ENCODE results near the gene FOSL1.

The FOSL1 gene

DNA sequence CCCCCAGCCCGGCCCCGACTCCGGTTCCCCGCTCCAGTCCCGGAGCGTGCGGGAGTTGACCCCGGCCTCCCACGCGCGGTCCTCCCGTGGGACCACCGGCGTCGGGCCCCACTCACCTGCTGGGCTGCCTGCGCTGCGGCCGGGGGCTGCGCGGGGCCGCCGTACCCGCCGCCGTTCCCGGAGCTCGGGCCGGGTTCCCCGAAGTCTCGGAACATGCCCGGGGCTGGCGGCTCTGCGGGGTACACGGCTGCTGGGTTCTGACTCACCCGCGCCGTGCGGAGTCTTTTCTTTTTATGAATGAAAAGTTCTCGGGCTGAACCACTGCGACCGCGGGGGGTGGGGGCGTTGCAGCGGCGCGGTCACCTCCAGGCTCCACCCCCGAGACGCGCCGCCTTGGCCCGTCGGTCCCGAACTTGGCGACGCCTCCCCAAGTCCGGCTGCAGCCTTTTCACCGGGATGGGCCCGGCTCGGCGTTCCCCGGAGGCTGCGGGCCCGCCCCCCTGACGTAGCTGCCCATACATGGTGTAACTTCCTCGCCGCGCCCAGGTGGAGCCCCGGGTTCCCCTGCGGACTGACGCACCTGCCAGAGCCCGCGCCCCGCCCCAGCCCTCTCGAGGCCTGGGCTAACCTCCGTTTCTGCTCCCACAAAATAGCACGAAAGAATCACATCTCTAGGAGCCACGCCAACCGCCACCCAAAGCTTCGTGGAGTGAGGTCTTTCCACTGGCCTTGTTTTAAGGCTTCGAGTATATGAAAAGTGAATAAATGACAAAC, at the start of gene FOSL1:
Gene FOSL1, minus strand, starts transcription at position 264 of the 774 bp plus-strand sequence. Its CDS starts 49 bp downstream, at position 215.
- DNase-seq (ENCODE audit: low read depth) = peak; percentile 91

DNA sequence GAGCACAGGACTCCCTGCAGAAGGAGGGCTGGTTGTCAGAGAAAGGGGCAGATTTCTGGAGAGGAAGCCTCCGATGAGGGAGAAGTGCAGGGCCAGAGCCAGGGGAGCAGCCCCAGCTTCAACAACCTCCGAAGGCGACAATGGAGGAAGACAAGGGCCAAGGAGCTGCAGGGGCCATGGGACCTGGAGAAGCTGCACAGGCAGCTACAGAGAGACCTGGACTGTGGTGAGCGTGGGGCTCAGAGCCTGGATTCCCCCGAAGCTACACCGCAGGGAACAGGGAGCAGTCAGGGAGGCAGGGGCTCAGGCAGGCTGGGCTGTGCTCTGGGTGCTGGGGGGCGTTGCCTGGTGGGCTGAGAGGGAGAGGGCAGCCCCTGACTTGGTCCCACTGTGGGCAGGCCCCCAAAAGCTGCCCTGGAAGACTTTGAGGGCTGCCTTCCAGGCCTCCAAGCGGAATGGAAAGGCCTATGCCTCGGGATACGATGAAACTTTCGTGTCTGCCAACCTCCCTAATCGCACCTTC, 47.5 kb upstream of the FOSL1 start:
- DNase-seq (ENCODE audit: low read depth) = no peak

GRCh38 chr11:65947133-65947532, 46.9 kb upstream of the FOSL1 start:
- DNase-seq (ENCODE audit: low read depth) = no peak

DNA sequence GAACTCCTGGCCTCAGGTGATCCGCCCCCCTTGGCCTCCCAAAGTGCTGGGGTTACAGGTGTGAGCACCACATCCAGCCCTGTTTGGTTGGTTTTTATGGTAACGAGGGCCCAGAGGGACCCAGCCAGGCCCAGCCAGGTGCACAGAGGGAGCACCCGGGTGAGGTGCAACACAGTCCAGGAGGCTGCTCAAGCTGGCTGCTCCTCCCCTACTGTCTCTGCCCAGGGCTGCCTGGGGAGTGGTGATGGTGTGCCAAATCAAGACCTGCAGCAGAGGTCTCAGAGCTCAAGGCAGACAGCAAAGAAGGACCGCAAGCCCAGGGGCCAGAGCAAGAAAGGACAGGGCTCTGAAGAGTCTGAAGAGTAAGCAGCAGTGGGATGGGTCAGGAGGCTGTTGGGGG, 46.5 kb upstream of the FOSL1 start:
- no peak for DNase-seq (ENCODE audit: low read depth)

GRCh38 chr11:65945941-65946558, 45.9 kb upstream of the FOSL1 start:
- DNase-seq (ENCODE audit: low read depth) = no peak

DNA sequence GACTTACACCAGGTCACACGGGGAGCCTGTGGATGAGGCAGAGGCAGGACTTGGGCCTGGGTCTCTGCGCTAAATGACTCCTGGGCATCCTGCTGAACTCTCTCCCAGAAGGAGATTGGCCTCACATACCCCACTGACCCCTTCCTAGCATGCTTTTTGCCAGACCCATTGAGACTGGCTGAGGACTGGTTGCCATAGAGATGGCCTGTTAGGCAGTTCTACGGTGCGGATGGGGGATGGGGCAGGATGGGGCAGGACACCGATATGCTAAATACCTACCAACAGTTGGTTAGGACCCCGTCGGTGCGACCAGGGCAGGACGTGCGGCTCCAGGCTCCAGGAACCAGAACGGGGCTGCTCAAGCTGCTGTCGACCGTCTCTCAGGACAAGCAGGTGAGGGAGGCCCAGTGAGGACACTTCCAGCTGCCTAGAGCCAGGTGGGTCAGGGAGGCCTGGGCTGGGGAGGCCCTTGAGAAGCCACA, 45.3 kb upstream of the FOSL1 start, which contains the start of gene TSGA10IP:
Gene TSGA10IP, plus strand, starts transcription at position 51 of the 482 bp plus-strand sequence. Its CDS starts 196 bp downstream, at position 247.
- no peak for DNase-seq (ENCODE audit: low read depth)

DNA sequence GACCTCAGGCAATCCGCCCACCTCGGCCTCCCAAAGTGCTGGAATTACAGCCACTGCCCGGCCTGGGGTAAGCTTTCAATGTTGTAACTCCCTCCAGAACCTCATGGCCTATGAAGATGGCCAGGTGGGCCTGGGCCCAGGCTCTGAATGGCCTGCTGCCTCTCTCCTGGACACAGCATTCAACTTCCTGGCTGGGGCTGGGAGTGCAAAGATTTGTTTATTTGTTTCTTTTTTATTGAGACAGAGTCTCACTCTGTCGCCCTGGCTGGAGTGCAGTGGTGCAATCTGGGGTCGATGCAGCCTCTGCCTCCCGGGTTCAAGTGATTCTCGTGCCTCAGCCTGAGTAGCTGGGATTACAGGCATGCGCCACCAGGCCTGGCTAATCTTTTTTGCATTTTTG, 44.6 kb upstream of the FOSL1 start:
- DNase-seq (ENCODE audit: low read depth) = no peak

- DNase-seq (ENCODE audit: low read depth) = no peak
Observed at GRCh38 chr11:65944191-65944590, 44.0 kb upstream of the FOSL1 start.

DNA sequence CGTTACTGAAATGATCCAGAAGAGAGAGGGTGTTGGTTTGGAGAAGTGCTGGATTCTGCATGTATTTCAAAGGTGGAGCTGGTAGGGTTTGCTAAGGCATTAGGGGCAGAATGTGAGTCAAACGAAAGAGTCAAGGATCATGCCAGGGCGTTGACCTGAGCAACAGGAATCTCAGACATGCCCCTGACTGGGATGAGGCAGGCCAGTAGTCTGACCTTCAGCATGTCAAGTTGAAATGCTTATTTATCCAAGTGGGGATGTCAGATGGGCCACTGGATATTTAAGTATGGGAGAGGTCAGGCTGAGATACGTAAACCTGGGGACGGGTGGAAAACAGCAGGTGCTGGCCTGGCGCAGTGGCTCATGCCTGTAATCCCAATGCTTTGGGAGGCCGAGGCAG, 42.3 kb upstream of the FOSL1 start:
- DNase-seq (ENCODE audit: low read depth) = no peak

DNA sequence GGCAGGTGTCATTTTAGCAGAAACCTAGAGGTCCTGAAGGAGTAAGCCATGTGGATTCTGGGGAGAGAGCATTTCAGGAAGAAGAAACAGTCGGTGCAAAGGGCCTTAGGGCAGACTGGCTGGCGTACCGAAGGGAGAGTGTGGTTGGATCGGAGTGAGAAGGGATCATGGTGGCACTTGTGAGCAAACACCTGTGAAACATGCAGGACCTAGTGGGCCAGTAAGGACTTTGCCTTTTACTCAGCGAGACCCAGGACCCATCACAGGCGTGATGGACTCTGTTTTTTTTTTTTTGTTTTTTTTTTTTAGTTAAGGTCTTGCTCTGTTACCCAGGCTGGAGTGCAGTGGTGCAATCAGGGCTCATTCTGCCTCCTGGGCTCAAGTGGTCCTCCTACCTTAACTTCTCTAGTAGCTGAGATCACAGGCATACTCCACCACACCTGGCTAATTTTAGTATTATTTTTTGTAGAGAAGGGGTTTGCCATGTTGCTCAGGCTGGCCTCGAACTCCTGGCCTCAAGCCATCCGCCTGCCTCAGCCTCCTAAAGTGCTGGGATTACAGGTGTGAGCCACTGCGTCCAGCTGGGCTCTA, 41.6 kb upstream of the FOSL1 start:
- no peak for DNase-seq (ENCODE audit: low read depth)

DNA sequence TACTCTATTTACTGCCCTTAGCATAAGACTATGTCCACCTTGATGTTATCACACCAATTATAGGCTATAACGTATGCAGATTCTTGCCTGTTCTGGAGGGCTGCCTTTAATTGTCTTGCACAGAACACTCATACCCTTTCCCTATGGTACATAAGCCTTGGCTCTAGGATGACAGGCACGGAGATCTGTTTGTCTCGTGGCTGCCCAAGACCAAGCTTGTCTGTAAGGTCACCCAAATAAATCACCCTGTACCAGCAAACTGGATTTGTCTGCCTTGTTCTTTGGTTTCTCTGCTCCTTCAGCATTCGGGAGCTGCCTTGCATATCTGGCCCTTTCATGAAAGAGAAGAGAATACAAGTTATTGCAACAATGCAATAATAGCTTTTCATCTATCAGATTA, 37.6 kb upstream of the FOSL1 start:
- no peak for DNase-seq (ENCODE audit: low read depth)

DNA sequence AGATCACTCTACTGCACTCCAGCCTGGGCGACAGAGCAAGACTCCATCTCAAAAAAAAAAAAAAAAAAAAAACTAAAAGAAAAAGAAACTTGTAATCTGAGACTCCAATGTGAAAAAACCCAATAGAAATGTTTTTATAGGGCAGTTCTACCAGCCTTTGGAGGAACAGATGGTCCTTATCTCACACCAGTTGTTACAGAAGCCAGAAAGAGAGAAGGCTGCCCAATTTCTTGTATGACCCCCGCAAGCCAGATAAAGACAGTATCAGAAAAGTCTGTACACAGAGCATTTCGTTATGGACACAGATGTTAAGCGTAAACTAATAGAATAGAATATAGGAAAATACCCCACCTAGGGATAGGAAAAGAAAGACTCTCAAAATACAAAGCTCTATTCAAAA, 33.8 kb upstream of the FOSL1 start:
- no peak for DNase-seq (ENCODE audit: low read depth)

DNA sequence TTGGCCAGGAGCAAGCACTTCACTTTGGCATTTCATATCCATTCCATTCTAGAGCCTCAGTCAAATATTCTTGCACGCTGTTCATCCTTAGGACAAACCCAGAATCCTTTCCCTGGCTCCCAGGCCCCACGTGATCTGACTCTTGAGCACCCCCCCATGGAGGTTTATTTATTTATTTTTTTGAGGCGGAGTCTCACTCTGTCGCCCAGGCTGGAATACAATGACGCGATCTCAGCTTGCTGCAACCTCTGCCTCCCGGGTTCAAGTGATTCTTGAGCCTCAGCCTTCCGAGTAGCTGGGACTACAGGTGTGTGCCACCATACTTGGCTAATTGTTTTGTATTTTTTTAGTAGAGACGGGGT, 32.4 kb upstream of the FOSL1 start:
- DNase-seq (ENCODE audit: low read depth) = no peak

DNA sequence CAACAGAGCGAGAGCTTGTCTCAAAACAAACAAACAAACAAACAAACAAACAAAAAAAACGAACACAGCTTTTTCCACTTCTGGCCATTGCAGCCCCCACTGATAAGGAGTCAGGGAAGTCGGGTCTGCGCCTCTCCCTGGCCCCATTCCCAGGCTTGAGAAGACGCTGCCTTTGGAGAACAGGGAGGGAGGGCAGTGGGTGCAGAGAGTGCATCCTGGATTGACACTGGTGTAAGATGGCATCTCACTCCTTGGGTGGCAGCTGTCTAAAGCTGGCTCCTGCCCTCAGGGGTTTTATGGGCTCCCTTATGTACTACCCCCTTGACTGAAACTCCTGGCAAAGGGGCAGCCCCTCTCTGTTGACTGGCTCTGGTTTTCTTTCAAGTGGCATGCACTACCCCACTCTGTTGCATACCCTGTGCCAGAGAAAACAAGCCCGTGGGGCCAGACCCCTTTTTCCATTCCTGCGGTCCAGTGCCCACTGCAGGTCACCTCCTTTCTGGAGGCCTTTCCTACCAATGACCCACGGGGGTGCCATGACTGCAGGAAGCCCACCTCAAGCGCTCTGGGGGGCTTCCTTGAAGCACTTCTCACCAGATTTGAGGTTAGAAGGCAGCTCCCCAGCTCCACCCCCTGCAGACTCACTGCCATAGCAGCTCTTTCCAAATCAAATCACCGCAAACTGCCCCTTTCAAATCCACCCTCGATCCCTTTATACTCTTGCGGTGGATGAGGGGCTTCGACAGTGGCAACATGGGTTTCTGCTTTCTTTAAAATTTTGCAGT, 31.8 kb upstream of the FOSL1 start:
- DNase-seq (ENCODE audit: low read depth) = no peak

DNA sequence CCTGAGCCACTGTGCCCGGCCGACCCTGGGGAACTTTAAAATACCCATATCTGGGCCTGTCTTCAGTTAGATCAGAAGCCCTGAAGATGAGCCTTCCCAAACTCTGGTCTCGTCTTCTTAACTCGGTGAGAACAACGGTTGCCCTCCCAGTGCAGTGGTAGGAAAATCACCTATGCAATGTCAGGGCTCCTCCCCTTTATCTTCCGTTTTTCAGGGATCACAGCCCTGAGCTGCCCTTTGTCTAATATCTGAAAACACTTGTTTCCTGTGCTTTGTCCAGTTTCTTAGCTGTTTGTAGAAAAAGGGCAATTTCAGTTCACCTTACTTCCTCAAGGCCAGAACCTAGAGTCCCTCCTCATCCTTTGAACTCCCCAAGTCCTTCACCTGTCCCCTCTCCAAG, 28.5 kb upstream of the FOSL1 start:
- no peak for DNase-seq (ENCODE audit: low read depth)

- peak; percentile 59 for DNase-seq (ENCODE audit: low read depth)
Observed at GRCh38 chr11:65927904-65928397, 27.8 kb upstream of the FOSL1 start.

DNA sequence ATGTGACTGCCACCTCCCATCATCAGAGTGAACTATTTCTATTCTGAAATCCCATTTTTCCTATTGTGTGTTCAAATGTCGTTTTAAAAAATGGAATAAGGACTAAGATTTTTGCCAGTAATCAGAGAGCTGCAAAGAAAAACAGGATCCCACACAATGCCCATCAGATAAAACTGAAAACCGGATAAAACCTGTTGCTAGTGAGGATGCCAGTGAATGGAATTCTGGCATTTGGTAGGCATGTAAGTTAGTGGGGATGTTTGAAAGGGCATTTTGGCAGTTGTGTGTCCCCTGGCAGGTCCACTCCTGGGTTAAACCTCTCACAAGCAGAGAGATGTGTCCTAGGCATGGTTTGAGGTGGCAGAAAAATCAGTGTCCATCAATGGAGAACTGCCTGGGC, 25.2 kb upstream of the FOSL1 start:
- no peak for DNase-seq (ENCODE audit: low read depth)

- DNase-seq (ENCODE audit: low read depth) = no peak
Observed at GRCh38 chr11:65922565-65922964, 22.4 kb upstream of the FOSL1 start.

DNA sequence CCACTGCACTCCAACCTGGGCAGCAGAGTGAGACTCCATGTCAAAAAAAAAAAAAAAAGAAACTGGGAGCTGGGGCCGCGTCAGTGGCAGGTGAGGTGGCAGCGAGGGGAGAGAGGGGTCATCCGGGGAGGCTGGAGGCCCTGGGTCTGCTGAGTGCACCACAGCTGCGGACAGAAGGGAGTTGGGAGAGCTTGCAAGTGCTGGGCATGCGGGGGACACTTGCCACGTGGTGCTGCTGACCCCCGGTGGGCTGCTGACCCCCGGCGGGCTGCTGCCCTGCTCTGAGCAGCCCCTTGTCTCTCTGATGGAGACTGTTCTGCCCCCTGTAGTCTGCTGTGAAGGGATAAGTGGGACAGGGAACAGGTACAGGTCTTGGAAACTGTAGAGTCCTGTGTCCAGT, 21.7 kb upstream of the FOSL1 start:
- DNase-seq (ENCODE audit: low read depth) = no peak

DNA sequence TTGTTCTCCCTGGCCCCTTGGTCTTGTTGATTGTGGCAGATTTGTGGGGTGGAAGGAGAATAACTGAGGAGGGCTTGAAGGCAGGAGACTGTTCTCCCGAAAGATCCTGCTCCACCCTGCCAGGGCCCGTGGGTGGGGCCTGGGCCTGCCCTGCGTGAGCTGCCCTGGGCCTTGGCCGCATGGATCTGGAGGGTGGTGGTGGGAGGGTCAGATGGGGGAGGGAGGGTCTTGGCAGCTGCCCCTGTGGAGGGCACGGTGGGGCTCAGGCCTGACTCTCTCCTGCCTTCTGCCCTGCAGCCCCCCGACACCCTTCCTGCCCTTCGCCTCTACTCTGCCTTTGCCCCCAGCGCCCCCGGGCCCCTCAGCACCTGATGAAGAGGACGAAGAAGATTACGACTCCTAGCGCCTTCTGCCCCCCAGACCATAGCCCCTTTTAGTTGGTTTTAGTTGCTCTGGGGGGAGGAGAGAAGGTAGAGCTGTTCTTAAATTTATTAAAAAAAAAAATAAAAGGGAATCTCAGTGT, 20.9 kb upstream of the FOSL1 start:
- no peak for DNase-seq (ENCODE audit: low read depth)

DNA sequence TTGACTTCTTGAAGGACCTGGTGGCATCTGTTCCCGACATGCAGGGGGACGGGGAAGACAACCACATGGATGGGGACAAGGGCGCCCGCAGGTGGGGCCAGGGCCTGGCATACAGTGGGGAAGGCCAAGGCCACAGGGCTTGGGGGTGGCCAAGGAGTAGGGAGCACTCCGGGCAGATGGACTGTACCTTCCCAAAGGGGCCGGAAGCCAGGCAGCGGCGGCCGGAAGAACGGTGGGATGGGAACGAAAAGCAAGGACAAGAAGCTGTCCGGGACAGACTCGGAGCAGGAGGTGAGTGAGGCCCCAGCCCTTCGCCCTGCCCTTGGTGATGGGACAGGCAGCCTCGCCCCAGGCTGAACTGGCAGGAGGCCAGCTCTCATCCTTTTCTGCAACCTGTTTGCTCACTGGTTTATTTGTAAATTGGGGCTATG, 20.2 kb upstream of the FOSL1 start:
- no peak for DNase-seq (ENCODE audit: low read depth)
